Measurements from ENCODE around the gene SLC16A4. TPM values are rescaled to one million over a fixed set of nuclear protein-coding genes. Genes with fewer than 3 reads are reported as not detected.

SLC16A4 gene
- total and polyA plus RNA-seq, 10 of the 15 experiments (the other 5 are each of a cell fraction or from before 2014, with no cell fraction given): 0.13 to 2.2 (median 0.26) TPM; not detected in 1

DNA sequence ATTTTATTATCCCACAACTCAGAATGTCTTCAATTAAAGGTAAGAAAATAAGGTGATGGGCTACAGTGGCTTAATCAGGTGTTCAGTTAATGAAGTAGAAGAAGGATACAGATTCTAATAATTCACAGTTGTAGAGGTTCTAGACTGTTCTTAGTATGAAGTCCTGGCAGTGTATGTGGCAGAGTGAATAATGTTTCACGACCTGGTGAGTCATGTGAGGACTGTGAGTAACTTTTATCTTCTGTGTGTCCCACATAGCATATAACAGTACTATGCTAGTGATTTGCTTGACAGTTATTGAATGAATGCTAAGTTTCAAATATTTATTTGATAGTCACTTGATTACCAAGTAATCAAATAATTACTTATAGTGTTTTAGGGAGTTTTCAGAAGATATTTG, 20.0 kb downstream of the SLC16A4 start:
- Histone ChIP-seq H3K27me3 (replicated peaks in 1 of 2; ENCODE audit: control insufficient read depth in 2 of 2, insufficient read depth in 2 of 2, low read length in 1 of 2) (no peaks in the 10 kb centered on the region), H2AFZ (ENCODE audit: control insufficient read depth, low read depth, low read length) (no peak overlapping the region), H4K20me1 (ENCODE audit: control insufficient read depth, insufficient read depth) (no peaks in the 10 kb centered on the region), H3K4me1 (ENCODE audit: control insufficient read depth, insufficient read depth, low read length) (no peaks in the 10 kb centered on the region), H3K9ac (ENCODE audit: control insufficient read depth, insufficient read depth, low read length) (no peak overlapping the region), H3K9me3 (replicated peaks; ENCODE audit: control insufficient read depth, insufficient read depth, low read length) (no peaks in the 10 kb centered on the region), H3K36me3 (ENCODE audit: control insufficient read depth in 2 of 2, insufficient read depth in 2 of 2, low read length in 1 of 2) (peaks cover 2 to 8% of the 10 kb centered on the region in 2 experiments), H3K79me2 (ENCODE audit: control insufficient read depth, insufficient read depth, low read length) (no peaks in the 10 kb centered on the region; the same call in none of the 2 replicates), H3K4me3 (no peak overlapping the region), H3K27ac (ENCODE audit: control insufficient read depth, insufficient read depth) (no peak overlapping the region), H3K4me2 (ENCODE audit: control insufficient read depth, insufficient read depth) (no peak overlapping the region)
- in situ Hi-C loops (cut with MboI) (no loop called here), intact Hi-C loops (cut with micrococcal nuclease; ENCODE audit: unreplicated experiment) (no loop called here)
- no peak for TF ChIP-seq BACH1 (IDR thresholded peaks at IDR 0.05; ENCODE audit: borderline replicate concordance)
- ChIA-PET POLR2A (interaction anchor here (1.0 kb wide), 1 partner anchor 13 kb away, joined by 5 read pairs; no protein-coding TSS in a partner anchor), CTCF (no interaction called here), RAD21 (ENCODE audit: unreplicated experiment) (no interaction called here), SMC1A (ENCODE audit: uncharacterized antibody, unreplicated experiment) (interaction anchor here (1.0 to 3.3 kb wide), 3 partner anchors 12 to 19 kb away, joined by 4 to 10 read pairs (median 4); no protein-coding TSS in a partner anchor)
- DNase-seq (ENCODE audit: low read depth, low spot score) (no peak), FAIRE-seq (no peak), ATAC-seq (peak; percentile 78)
- BruUV-seq (replicated peaks): no TSS peak
- WGBS (ENCODE audit: insufficient coverage, insufficient replicate concordance, low lambda C conversion rate, missing lambda C conversion rate): 0% methylated on average over 1 of the region's 1 CpG

DNA sequence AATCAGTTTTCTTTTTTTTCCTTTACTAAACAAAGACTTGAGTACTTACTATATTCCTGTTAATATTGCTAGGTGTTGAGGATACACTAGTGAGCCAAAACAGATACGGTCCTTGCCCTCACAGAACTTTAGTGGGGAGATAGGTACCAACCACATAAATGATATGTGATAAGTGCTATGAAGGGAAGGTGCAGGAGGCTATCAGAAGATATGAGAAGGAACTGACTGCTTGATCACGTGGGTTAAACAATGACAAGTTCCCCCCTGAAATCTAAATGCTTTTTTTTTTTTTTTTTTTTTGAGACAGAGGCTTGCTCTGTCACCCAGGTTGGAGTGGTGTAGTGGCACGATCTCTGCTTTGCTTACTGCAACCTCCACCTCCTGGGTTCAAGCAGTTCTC, 26.6 kb downstream of the SLC16A4 start:
- H3K4me2 ChIP-seq (ENCODE audit: control insufficient read depth, insufficient read depth): no peak overlapping the region
- in situ Hi-C loops (cut with MboI) (no loop called here), intact Hi-C loops (cut with micrococcal nuclease; ENCODE audit: unreplicated experiment) (loop anchor here (2.0 kb wide), 1 partner anchor 21 kb away; no protein-coding TSS in a partner anchor)
- no peak for DNase-seq (ENCODE audit: low read depth, low spot score)
- TF ChIP-seq SMAD1 (IDR thresholded peaks at IDR 0.05; ENCODE audit: low read depth, partially characterized antibody) (no peak), HCFC1 (IDR thresholded peaks at IDR 0.05; ENCODE audit: low read length) (no peak), NFXL1 (IDR thresholded peaks at IDR 0.05; ENCODE audit: borderline replicate concordance) (no peak), NR2C1 (IDR thresholded peaks at IDR 0.05) (no peak), HDGF (IDR thresholded peaks at IDR 0.05) (no peak), RB1 (IDR thresholded peaks at IDR 0.05; ENCODE audit: borderline replicate concordance) (no peak), STAT1 (conservative IDR thresholded peaks at IDR 0.05) (no peak), TCF3 (IDR thresholded peaks at IDR 0.05; ENCODE audit: borderline replicate concordance, insufficient read depth, low read depth, low read length) (no peak), ZZZ3 (IDR thresholded peaks at IDR 0.05; ENCODE audit: control insufficient read depth, insufficient read length, low read depth) (no peak)
- TF ChIP-seq, protein P1, sequence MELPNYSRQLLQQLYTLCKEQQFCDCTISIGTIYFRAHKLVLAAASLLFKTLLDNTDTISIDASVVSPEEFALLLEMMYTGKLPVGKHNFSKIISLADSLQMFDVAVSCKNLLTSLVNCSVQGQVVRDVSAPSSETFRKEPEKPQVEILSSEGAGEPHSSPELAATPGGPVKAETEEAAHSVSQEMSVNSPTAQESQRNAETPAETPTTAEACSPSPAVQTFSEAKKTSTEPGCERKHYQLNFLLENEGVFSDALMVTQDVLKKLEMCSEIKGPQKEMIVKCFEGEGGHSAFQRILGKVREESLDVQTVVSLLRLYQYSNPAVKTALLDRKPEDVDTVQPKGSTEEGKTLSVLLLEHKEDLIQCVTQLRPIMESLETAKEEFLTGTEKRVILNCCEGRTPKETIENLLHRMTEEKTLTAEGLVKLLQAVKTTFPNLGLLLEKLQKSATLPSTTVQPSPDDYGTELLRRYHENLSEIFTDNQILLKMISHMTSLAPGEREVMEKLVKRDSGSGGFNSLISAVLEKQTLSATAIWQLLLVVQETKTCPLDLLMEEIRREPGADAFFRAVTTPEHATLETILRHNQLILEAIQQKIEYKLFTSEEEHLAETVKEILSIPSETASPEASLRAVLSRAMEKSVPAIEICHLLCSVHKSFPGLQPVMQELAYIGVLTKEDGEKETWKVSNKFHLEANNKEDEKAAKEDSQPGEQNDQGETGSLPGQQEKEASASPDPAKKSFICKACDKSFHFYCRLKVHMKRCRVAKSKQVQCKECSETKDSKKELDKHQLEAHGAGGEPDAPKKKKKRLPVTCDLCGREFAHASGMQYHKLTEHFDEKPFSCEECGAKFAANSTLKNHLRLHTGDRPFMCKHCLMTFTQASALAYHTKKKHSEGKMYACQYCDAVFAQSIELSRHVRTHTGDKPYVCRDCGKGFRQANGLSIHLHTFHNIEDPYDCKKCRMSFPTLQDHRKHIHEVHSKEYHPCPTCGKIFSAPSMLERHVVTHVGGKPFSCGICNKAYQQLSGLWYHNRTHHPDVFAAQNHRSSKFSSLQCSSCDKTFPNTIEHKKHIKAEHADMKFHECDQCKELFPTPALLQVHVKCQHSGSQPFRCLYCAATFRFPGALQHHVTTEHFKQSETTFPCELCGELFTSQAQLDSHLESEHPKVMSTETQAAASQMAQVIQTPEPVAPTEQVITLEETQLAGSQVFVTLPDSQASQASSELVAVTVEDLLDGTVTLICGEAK (IDR thresholded peaks at IDR 0.05; ENCODE audit: borderline replicate concordance): no peak
- TF ChIP-seq, protein P2, sequence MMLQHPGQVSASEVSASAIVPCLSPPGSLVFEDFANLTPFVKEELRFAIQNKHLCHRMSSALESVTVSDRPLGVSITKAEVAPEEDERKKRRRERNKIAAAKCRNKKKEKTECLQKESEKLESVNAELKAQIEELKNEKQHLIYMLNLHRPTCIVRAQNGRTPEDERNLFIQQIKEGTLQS (IDR thresholded peaks at IDR 0.05; ENCODE audit: borderline replicate concordance, extremely low read depth, low read depth, low read length): no peak
- ChIA-PET POLR2A (interaction anchor here (0.7 to 1.3 kb wide), 3 partner anchors 20 to 26 kb away, joined by 3 read pairs; no protein-coding TSS in a partner anchor), CTCF (no interaction called here), RAD21 (ENCODE audit: unreplicated experiment) (no interaction called here), SMC1A (ENCODE audit: uncharacterized antibody, unreplicated experiment) (interaction anchor here (0.8 kb wide), 1 partner anchor 14 kb away, joined by 3 read pairs; no protein-coding TSS in a partner anchor)
- H2AFZ ChIP-seq (ENCODE audit: control insufficient read depth, low read depth, low read length): no peak overlapping the region
- H3K9ac ChIP-seq (ENCODE audit: control insufficient read depth, insufficient read depth, low read length): no peak overlapping the region
- no peak for ATAC-seq
- H3K27ac ChIP-seq (ENCODE audit: control insufficient read depth, insufficient read depth): no peak overlapping the region
- FAIRE-seq: peak; percentile 54
- peaks cover 0 to 14% of the 10 kb centered on the region in 2 experiments; a peak in 3 of 4 replicates for H3K36me3 ChIP-seq (ENCODE audit: control insufficient read depth in 2 of 2, insufficient read depth in 2 of 2, low read length in 1 of 2)
- H3K27me3 ChIP-seq (replicated peaks in 1 of 2; ENCODE audit: control insufficient read depth in 2 of 2, insufficient read depth in 2 of 2, low read length in 1 of 2): no peaks in the 10 kb centered on the region
- H3K4me3 ChIP-seq: no peak overlapping the region
- H4K20me1 ChIP-seq (ENCODE audit: control insufficient read depth, insufficient read depth): no peaks in the 10 kb centered on the region
- H3K79me2 ChIP-seq (ENCODE audit: control insufficient read depth, insufficient read depth, low read length): peaks cover 17% of the 10 kb centered on the region
- 98% methylated on average over 3 of the region's 3 CpGs for WGBS (ENCODE audit: insufficient coverage, insufficient replicate concordance, low lambda C conversion rate, missing lambda C conversion rate)
- H3K9me3 ChIP-seq (replicated peaks; ENCODE audit: control insufficient read depth, insufficient read depth, low read length): no peaks in the 10 kb centered on the region; the same call in 2 of the 3 replicates
- BruUV-seq (replicated peaks): no TSS peak
- H3K4me1 ChIP-seq (ENCODE audit: control insufficient read depth, insufficient read depth, low read length): no peaks in the 10 kb centered on the region
